ENCODE results near the gene EPHA5.

DNA sequence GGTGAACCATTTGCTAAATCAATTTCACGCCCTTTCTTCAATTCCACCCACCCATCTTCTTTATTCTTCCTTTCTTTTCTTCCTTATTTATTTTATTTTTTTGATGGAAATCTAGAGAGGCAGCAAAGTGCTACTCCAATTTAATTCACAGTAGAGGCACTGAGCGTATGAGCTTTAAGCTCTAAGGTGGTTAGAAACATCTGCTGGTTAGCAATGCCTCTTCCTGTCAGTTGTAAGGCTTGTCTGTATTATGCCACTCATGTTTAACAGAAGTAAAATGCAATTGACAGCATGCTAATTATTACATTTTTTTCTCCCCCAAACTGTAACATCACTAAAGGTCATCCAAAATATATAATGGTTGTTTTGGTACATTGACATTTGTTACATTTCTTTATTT is 103.8 kb downstream of the EPHA5 start:
- TF ChIP-seq TAF1 (IDR thresholded peaks at IDR 0.05; ENCODE audit: low read depth) (no peak), REST (IDR thresholded peaks at IDR 0.05; ENCODE audit: low read depth) (no peak)

Data from Ishikawa (cell line).